Kidney (tissue), 14 donors: Measurements from ENCODE around the gene ST14. TPM values are rescaled to one million over a fixed set of nuclear protein-coding genes. Genes with fewer than 3 reads are reported as not detected.

Experiments used
- DNase-seq, 5 donors: peaks; one replicate each; pipeline ENCODE4 v3.0.0-alpha.2; 2013 to 2020
- FAIRE-seq: peaks from 2 replicates; lab custom pipeline; 2012; peaks lifted over from hg19 to GRCh38; lab: Jason Lieb, UNC
- H3K27ac ChIP-seq, 2 donors: one replicate each; pipeline ENCODE4 v1.7.0; 2013; ENCODE audit warnings: low read depth in 2 of 2, low read length in 2 of 2, inconsistent platforms in 1 of 2
- H3K27me3 ChIP-seq: one replicate; pipeline ENCODE4 v1.7.1; 2013; ENCODE audit warnings: low read length, inconsistent platforms; ENCODE audit not compliant: control insufficient read depth, insufficient read depth
- H3K36me3 ChIP-seq, 3 donors: one replicate each; pipeline versions ENCODE4 v1.7.0 to v1.7.1; 2013; ENCODE audit warnings: low read length in 3 of 3, control low read depth in 1 of 3, inconsistent platforms in 1 of 3; ENCODE audit not compliant: insufficient read depth in 3 of 3, control insufficient read depth in 2 of 3
- H3K4me1 ChIP-seq, 3 donors: one replicate each; pipeline versions ENCODE4 v1.7.0 to v1.7.1; 2013; ENCODE audit warnings: low read length in 3 of 3, inconsistent platforms in 1 of 3, low read depth in 1 of 3; ENCODE audit not compliant: control insufficient read depth in 2 of 3, insufficient read depth in 2 of 3
- H3K4me3 ChIP-seq, 3 donors: one replicate each; pipeline versions ENCODE4 v1.7.0 to v1.8.1; 2013; ENCODE audit warnings: low read length in 3 of 3, control low read depth in 1 of 3, inconsistent platforms in 1 of 3
- H3K9ac ChIP-seq, 3 donors: one replicate each; pipeline versions ENCODE4 v1.7.0 to v1.7.1; 2013; ENCODE audit warnings: low read length in 3 of 3, control low read depth in 1 of 3, inconsistent platforms in 1 of 3
- H3K9me3 ChIP-seq, 3 donors: one replicate each; pipeline versions ENCODE4 v1.7.0 to v1.7.1; 2013; ENCODE audit warnings: low read length in 3 of 3, control low read depth in 1 of 3, inconsistent platforms in 1 of 3; ENCODE audit not compliant: control insufficient read depth in 2 of 3, insufficient read depth in 1 of 3
- CTCF ChIP-seq: IDR thresholded peaks from 3 replicates; pipeline ENCODE4 v1.5.1; 2012; ENCODE audit warnings: mild to moderate bottlenecking, moderate library complexity, borderline replicate concordance; ENCODE audit not compliant: insufficient read depth; ENCODE audit errors: extremely low read depth
- intact Hi-C: fragments of 100-400 bp; cut with DNase I; formaldehyde crosslinking; loops from one replicate; pipeline ENCODE4 v1.11.1; 2022
- polyA plus RNA-seq: library from polyadenylated mRNA; stranded (reverse); fragments of 350-450 nt; fragmentation: Illumina TruSeq; extraction: RNeasy Lipid Tissue Mini Kit (QIAGEN cat#74804); gene quantifications from one replicate; pipeline ENCODE4 v1.2.3, GENCODE V29; 2014; ENCODE audit warnings: low read depth, low replicate concordance; ENCODE audit not compliant: insufficient read depth
- total RNA-seq: library from RNA; stranded (reverse); fragmentation: NEBNext Ultra II Directional; extraction: Animal tissue kit (Norgen Biotek cat#: 25700); gene quantifications from one replicate; pipeline ENCODE4 v1.2.1, GENCODE V29; 2021
- donor health status: control.
- donor health status: control.
- donor health status: control.
- donor health status: control.
- donor health status: control.
- donor health status: DM: yes; HTN: yes; CAD: no.
- donor health status: Normal renal cell carcinoma (clear cell type).

Gene ST14
- total and polyA plus RNA-seq, 2 donors from 2014 or later = 59.3 to 139 TPM

DNA sequence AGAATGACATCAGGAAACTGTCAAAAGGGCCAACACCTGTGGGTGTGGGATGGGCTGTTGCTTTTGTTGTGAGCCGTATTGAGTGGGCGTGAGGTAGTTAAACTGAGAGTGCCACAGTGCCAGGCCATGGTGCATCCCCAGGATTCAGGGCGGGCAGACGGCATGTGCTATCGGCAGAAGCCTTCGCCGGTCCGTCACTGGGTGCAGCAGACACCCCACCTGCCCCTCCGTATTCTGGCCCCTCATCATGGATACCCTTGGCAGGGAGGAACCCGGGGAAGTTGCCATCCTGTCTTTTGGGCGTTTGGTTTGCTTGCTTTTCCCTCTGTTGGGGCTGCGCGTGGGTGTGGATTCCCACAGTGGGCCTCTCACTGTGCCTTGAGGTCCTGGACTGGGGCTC, 27.5 kb downstream of the ST14 start:
- Histone ChIP-seq H3K36me3 (no peaks in the 10 kb centered on the region), H3K4me1 (peaks cover 0 to 6% (median 4%) of the 10 kb centered on the region in 3 donors), H3K9ac (no peak overlapping the region), H3K4me3 (no peak overlapping the region), H3K27me3 (no peaks in the 10 kb centered on the region), H3K9me3 (no peaks in the 10 kb centered on the region), H3K27ac (no peak overlapping the region)
- TF ChIP-seq CTCF = no peak
- intact Hi-C loops = no loop called here
- DNase-seq (no peak), FAIRE-seq (no peak)

GRCh38 chr11:130188047-130188446, 28.5 kb downstream of the ST14 start:
- H3K36me3 ChIP-seq = no peaks in the 10 kb centered on the region

DNA sequence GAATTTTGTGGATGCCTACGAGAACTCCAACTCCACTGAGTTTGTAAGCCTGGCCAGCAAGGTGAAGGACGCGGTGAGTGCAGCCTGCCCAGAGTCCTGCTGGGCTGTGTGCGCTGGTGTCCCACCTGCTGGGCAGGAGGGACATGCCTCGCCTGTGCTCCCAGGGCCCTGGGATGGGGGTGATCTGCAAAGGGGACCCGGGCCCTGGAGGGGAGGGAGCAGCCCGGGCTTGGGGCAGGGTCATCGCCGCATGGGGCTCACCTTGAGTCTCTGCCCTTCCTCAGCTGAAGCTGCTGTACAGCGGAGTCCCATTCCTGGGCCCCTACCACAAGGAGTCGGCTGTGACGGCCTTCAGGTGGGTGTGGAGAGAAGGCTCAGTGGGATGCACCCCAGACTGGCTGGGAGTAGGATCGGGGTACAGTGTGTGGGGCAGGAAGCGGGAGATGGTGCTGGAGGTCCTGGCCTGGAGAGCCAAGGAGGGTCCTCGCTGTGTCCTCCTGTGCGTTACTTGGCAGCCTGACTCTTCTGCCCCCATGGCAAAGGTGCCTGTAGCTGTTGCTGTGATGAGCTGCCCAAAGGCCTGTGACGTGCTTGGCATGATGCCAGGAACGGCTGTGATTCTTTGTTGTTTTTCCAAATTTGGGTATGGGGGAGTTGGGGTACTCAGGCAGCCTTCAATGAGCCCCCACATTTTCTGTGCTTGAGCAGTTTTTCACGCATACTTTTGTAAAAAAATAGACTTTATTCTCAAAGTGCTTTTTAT, 29.2 kb downstream of the ST14 start:
- Histone ChIP-seq H3K9ac (no peak overlapping the region), H3K4me1 (peaks cover 0 to 4% (median 0%) of the 10 kb centered on the region in 3 donors), H3K4me3 (no peak overlapping the region), H3K27me3 (no peaks in the 10 kb centered on the region), H3K27ac (peak overlapping the region in 1 of 2 donors; percentile 49), H3K9me3 (no peaks in the 10 kb centered on the region), H3K36me3 (no peaks in the 10 kb centered on the region)
- TF ChIP-seq CTCF = no peak
- no peak for DNase-seq
- FAIRE-seq = no peak
- intact Hi-C loops = no loop called here

More at GRCh38 chr11:130188047-130188446, 28.5 kb downstream of the ST14 start:
- no peak for FAIRE-seq
- H3K4me1 ChIP-seq = peaks cover 0 to 4% (median 0%) of the 10 kb centered on the region in 3 donors
- H3K4me3 ChIP-seq = no peak overlapping the region
- H3K9ac ChIP-seq = no peak overlapping the region
- no peaks in the 10 kb centered on the region for H3K9me3 ChIP-seq
- intact Hi-C loops = no loop called here
- TF ChIP-seq CTCF = no peak
- H3K27me3 ChIP-seq = no peaks in the 10 kb centered on the region
- no peak for DNase-seq
- H3K27ac ChIP-seq = no peak overlapping the region
